ENCODE measurements around the gene RIMS4.

DNA sequence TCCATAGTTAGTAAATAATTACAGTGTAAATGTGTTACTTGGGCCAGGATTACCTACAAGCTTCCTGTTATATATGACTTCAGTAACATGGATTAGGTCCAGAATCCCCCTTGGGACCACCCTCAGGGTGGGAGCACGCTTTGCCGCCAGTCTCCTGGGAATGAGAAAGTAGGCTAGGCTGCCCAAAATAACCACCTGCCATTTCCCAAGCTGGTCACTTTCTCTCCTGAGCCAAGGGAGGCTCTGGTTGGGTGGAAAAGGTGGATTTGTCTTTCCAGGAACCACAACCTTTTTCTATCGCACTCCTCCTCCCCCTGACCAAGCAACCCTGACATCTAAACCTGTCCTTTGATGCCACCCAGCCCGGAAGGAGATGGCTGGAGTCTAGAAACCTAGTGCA is 9.6 kb upstream of the RIMS4 start:
- TF ChIP-seq RB1 (IDR thresholded peaks at IDR 0.05; ENCODE audit: low read depth) (no peak), ZNF143 (CRISPR knock-in tag; IDR thresholded peaks at IDR 0.05) (no peak), NFYB (IDR thresholded peaks at IDR 0.05; ENCODE audit: extremely low read depth, insufficient read length) (no peak), TCF7 (IDR thresholded peaks at IDR 0.05; ENCODE audit: borderline replicate concordance) (no peak), USF2 (CRISPR knock-in tag; IDR thresholded peaks at IDR 0.05) (no peak)
